Liver (tissue), 4 donors: ENCODE data around the gene MATN4. TPM values are rescaled to one million over a fixed set of nuclear protein-coding genes. Genes with fewer than 3 reads are reported as not detected.

Source experiments
- polyA plus RNA-seq, 2 donors: library from polyadenylated mRNA; stranded (reverse) in 1 of 2; unstranded in 1 of 2; fragments of 200-250 nt in 1 of 2; fragments of >200 nt in 1 of 2; fragmentation: Nextera tagmentation in 1 of 2; extraction: Ambion mirVana in 1 of 2; gene quantifications; one replicate each; pipeline versions ENCODE4 v1.2.1 to v1.2.3, GENCODE V29; 2013 to 2015
- total RNA-seq, 2 donors: library from RNA; depleted of rRNA; stranded (reverse); fragments of >200 nt; gene quantifications; one replicate each; pipeline ENCODE4 v1.2.3, GENCODE V29; 2014
- donor health status: healthy.
- donor health status: healthy.
- donor health status: healthy.

The MATN4 gene
- total and polyA plus RNA-seq, 4 donors = 0.05 TPM; not detected in 3

Other genes with a start within 250 kb of the MATN4 start
- gene KCNS1, start 207.2 kb downstream of the MATN4 start, total RNA-seq = under 1 TPM in 1 of 2 donors, not detected in 1; 0.09 TPM
- gene KCNS1, start 207.2 kb downstream of the MATN4 start, polyA plus RNA-seq = under 1 TPM in 1 of 2 donors, not detected in 1; 0.02 TPM
- not detected for gene WFDC5, start 193.1 kb downstream of the MATN4 start, total RNA-seq
- gene WFDC5, start 193.1 kb downstream of the MATN4 start, polyA plus RNA-seq = not detected
- gene WFDC12, start 183.8 kb downstream of the MATN4 start, total RNA-seq = not detected
- gene WFDC12, start 183.8 kb downstream of the MATN4 start, polyA plus RNA-seq = not detected
- gene PI3, start 133.4 kb downstream of the MATN4 start, total RNA-seq = not detected
- not detected for gene PI3, start 133.4 kb downstream of the MATN4 start, polyA plus RNA-seq
- gene SEMG1, start 101.3 kb downstream of the MATN4 start, total RNA-seq = not detected
- not detected for gene SEMG1, start 101.3 kb downstream of the MATN4 start, polyA plus RNA-seq
- not detected for gene SEMG2, start 86.9 kb downstream of the MATN4 start, total RNA-seq
- gene SEMG2, start 86.9 kb downstream of the MATN4 start, polyA plus RNA-seq = not detected
- 10 to 100 TPM in 1 of 2 donors, 1 to 10 TPM in 1; 1.9 to 60.1 TPM for gene SLPI, start 53.7 kb downstream of the MATN4 start, total RNA-seq
- 100 to 1,000 TPM; 128 to 308 TPM for gene SLPI, start 53.7 kb downstream of the MATN4 start, polyA plus RNA-seq
- gene RBPJL, start 1.5 kb downstream of the MATN4 start, total RNA-seq = not detected
- not detected for gene RBPJL, start 1.5 kb downstream of the MATN4 start, polyA plus RNA-seq
- 100 to 1,000 TPM in 1 of 2 donors, 10 to 100 TPM in 1; 54.4 to 147 TPM for gene SDC4, start 40.1 kb upstream of the MATN4 start, total RNA-seq
- 10 to 100 TPM; 80.6 to 86.5 TPM for gene SDC4, start 40.1 kb upstream of the MATN4 start, polyA plus RNA-seq
- 10 to 100 TPM; 15.0 to 29.0 TPM for gene SYS1, start 54.9 kb upstream of the MATN4 start, total RNA-seq
- gene SYS1, start 54.9 kb upstream of the MATN4 start, polyA plus RNA-seq = 10 to 100 TPM; 27.2 to 37.8 TPM
- gene TP53TG5, start 70.0 kb upstream of the MATN4 start, total RNA-seq = not detected
- gene TP53TG5, start 70.0 kb upstream of the MATN4 start, polyA plus RNA-seq = not detected
- 1 to 10 TPM; 2.1 to 3.2 TPM for gene DBNDD2, start 100.0 kb upstream of the MATN4 start, total RNA-seq
- 1 to 10 TPM; 2.2 to 4.6 TPM for gene DBNDD2, start 100.0 kb upstream of the MATN4 start, polyA plus RNA-seq
- 10 to 100 TPM; 14.4 to 20.7 TPM for gene PIGT, start 107.8 kb upstream of the MATN4 start, total RNA-seq
- gene PIGT, start 107.8 kb upstream of the MATN4 start, polyA plus RNA-seq = 10 to 100 TPM; 47.6 to 64.5 TPM
- not detected for gene WFDC2, start 161.5 kb upstream of the MATN4 start, total RNA-seq
- 1 to 10 TPM; 1.3 to 1.8 TPM for gene WFDC2, start 161.5 kb upstream of the MATN4 start, polyA plus RNA-seq
- not detected for gene SPINT3, start 207.3 kb upstream of the MATN4 start, total RNA-seq
- not detected for gene SPINT3, start 207.3 kb upstream of the MATN4 start, polyA plus RNA-seq
- gene WFDC6, start 231.2 kb upstream of the MATN4 start, total RNA-seq = not detected
- gene WFDC6, start 231.2 kb upstream of the MATN4 start, polyA plus RNA-seq = not detected
- not detected for gene EPPIN, start 239.1 kb upstream of the MATN4 start, total RNA-seq
- not detected for gene EPPIN, start 239.1 kb upstream of the MATN4 start, polyA plus RNA-seq